Activated naive CD4-positive, alpha-beta T cell treated with anti-CD3 and anti-CD28 coated beads, Interleukin-2, amount 50 U/mL, for 16 hours (primary cell): ENCODE measurements around the gene CPNE9.

Experiments
- DNase-seq: peaks from one replicate; pipeline ENCODE4 v3.0.0-alpha.2; 2020

Gene CPNE9

GRCh38 chr3:9703736-9704346 is at the start of gene CPNE9:
Gene CPNE9 (plus strand): TSS chr3:9703833. CDS start chr3:9703997, 164 bp downstream.
- no peak for DNase-seq

- DNase-seq = no peak
These were observed 43.8 kb upstream of the CPNE9 start for GRCh38 chr3:9659849-9660248.

GRCh38 chr3:9660972-9661371 is 42.7 kb upstream of the CPNE9 start:
- no peak for DNase-seq

- no peak for DNase-seq
These were observed 39.4 kb upstream of the CPNE9 start for GRCh38 chr3:9664119-9664751.

GRCh38 chr3:9666704-9667445 is 36.8 kb upstream of the CPNE9 start:
- DNase-seq = no peak

GRCh38 chr3:9669277-9669676 is 34.4 kb upstream of the CPNE9 start:
- no peak for DNase-seq

GRCh38 chr3:9669720-9670432 is 33.8 kb upstream of the CPNE9 start:
- DNase-seq = no peak

- DNase-seq = no peak
These were observed 30.6 kb upstream of the CPNE9 start for GRCh38 chr3:9673082-9673481.

- no peak for DNase-seq
These were observed 29.9 kb upstream of the CPNE9 start for GRCh38 chr3:9673752-9674151.

GRCh38 chr3:9675736-9676290 is 27.8 kb upstream of the CPNE9 start:
- DNase-seq = no peak

- DNase-seq = no peak
These were observed 26.8 kb upstream of the CPNE9 start for GRCh38 chr3:9676785-9677184.

- no peak for DNase-seq
These were observed 25.1 kb upstream of the CPNE9 start for GRCh38 chr3:9678493-9678892.

GRCh38 chr3:9679476-9680080 is 24.1 kb upstream of the CPNE9 start:
- no peak for DNase-seq

- no peak for DNase-seq
These were observed 22.5 kb upstream of the CPNE9 start for GRCh38 chr3:9681011-9681722.

- DNase-seq = no peak
These were observed 21.9 kb upstream of the CPNE9 start for GRCh38 chr3:9681723-9682081.

GRCh38 chr3:9682096-9682495 is 21.5 kb upstream of the CPNE9 start:
- DNase-seq = no peak

GRCh38 chr3:9683426-9683825 is 20.2 kb upstream of the CPNE9 start:
- no peak for DNase-seq

- no peak for DNase-seq
These were observed 18.2 kb upstream of the CPNE9 start for GRCh38 chr3:9685216-9686049.

- no peak for DNase-seq
These were observed 17.5 kb upstream of the CPNE9 start for GRCh38 chr3:9686050-9686550.

GRCh38 chr3:9686703-9687102 is 16.9 kb upstream of the CPNE9 start:
- no peak for DNase-seq

GRCh38 chr3:9687514-9687913 is 16.1 kb upstream of the CPNE9 start:
- DNase-seq = no peak
